ENCODE results near the gene MYO15B.

DNA sequence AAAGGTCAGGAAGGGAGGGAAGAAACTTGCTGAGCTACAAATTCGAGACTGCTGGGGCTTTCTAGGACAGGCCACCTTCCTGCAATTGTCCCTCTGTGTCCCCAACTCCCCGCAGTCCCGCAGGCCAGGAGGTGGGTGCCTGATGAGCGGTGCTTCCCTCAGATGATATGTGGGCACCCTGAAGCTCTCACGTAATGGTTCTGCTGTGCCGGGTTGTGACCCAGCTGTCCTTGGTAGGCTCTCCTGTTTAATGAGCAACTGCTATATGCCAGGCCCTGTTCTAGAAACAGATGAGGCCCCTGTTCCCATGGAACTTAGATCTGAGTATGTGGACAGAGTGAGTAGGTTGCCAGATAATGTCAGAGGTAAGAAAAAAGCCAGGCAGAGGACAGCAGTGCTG, 22.0 kb upstream of the MYO15B start:
- TF ChIP-seq, protein P1, sequence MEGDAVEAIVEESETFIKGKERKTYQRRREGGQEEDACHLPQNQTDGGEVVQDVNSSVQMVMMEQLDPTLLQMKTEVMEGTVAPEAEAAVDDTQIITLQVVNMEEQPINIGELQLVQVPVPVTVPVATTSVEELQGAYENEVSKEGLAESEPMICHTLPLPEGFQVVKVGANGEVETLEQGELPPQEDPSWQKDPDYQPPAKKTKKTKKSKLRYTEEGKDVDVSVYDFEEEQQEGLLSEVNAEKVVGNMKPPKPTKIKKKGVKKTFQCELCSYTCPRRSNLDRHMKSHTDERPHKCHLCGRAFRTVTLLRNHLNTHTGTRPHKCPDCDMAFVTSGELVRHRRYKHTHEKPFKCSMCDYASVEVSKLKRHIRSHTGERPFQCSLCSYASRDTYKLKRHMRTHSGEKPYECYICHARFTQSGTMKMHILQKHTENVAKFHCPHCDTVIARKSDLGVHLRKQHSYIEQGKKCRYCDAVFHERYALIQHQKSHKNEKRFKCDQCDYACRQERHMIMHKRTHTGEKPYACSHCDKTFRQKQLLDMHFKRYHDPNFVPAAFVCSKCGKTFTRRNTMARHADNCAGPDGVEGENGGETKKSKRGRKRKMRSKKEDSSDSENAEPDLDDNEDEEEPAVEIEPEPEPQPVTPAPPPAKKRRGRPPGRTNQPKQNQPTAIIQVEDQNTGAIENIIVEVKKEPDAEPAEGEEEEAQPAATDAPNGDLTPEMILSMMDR (IDR thresholded peaks at IDR 0.05): no peak
- TF ChIP-seq, protein P2, sequence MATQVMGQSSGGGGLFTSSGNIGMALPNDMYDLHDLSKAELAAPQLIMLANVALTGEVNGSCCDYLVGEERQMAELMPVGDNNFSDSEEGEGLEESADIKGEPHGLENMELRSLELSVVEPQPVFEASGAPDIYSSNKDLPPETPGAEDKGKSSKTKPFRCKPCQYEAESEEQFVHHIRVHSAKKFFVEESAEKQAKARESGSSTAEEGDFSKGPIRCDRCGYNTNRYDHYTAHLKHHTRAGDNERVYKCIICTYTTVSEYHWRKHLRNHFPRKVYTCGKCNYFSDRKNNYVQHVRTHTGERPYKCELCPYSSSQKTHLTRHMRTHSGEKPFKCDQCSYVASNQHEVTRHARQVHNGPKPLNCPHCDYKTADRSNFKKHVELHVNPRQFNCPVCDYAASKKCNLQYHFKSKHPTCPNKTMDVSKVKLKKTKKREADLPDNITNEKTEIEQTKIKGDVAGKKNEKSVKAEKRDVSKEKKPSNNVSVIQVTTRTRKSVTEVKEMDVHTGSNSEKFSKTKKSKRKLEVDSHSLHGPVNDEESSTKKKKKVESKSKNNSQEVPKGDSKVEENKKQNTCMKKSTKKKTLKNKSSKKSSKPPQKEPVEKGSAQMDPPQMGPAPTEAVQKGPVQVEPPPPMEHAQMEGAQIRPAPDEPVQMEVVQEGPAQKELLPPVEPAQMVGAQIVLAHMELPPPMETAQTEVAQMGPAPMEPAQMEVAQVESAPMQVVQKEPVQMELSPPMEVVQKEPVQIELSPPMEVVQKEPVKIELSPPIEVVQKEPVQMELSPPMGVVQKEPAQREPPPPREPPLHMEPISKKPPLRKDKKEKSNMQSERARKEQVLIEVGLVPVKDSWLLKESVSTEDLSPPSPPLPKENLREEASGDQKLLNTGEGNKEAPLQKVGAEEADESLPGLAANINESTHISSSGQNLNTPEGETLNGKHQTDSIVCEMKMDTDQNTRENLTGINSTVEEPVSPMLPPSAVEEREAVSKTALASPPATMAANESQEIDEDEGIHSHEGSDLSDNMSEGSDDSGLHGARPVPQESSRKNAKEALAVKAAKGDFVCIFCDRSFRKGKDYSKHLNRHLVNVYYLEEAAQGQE (IDR thresholded peaks at IDR 0.05; ENCODE audit: insufficient read depth in 1 of 2, low read depth in 2 of 2, low read length in 1 of 2): no peak

Measured in Panc1 (cell line).